Upper lobe of left lung (tissue), 4 donors: ENCODE data around the gene AWAT1.

Experiments
- POLR2A ChIP-seq, 4 donors: fragments of 450-650 bp; IDR thresholded peaks; one replicate each; pipeline ENCODE4 v1.5.1; 2016 to 2017; ENCODE audit warnings: antibody characterized with exemption in 4 of 4, mild to moderate bottlenecking in 2 of 4
- TF ChIP-seq, protein P1 (sequence below), 6 experiments: fragments of 450-650 bp in 4 of 6; fragments of 200-600 bp in 2 of 6; sonication (generic) in 2 of 6; IDR thresholded peaks; one replicate each; pipeline ENCODE4 v1.5.1; 2016 to 2019; ENCODE audit warnings: antibody characterized with exemption in 6 of 6

DNA sequence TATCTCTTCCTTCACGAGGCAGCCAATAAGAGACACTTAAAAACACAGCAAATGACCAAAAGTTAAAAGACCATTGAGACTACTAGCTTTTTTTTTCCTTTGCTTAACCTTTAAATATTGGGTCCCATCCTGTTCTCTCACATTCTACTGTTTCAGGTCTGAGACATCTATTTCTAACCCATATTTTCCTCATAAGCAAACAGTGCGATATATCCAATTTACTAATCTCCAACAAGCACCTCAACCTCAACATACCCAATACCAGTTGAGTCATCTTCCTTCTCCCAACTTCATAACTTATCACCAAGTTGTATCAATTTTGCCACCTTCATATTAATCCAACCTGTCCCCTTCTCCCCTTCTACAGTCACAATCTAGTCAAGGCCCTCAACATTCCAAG lies 7.0 kb downstream of the AWAT1 start:
- TF ChIP-seq, protein P1, sequence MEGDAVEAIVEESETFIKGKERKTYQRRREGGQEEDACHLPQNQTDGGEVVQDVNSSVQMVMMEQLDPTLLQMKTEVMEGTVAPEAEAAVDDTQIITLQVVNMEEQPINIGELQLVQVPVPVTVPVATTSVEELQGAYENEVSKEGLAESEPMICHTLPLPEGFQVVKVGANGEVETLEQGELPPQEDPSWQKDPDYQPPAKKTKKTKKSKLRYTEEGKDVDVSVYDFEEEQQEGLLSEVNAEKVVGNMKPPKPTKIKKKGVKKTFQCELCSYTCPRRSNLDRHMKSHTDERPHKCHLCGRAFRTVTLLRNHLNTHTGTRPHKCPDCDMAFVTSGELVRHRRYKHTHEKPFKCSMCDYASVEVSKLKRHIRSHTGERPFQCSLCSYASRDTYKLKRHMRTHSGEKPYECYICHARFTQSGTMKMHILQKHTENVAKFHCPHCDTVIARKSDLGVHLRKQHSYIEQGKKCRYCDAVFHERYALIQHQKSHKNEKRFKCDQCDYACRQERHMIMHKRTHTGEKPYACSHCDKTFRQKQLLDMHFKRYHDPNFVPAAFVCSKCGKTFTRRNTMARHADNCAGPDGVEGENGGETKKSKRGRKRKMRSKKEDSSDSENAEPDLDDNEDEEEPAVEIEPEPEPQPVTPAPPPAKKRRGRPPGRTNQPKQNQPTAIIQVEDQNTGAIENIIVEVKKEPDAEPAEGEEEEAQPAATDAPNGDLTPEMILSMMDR (IDR thresholded peaks at IDR 0.05): no peak
- no peak for TF ChIP-seq POLR2A (IDR thresholded peaks at IDR 0.05)
